H1 (cell line): ENCODE measurements around the gene EFEMP1. TPM values are rescaled to one million over a fixed set of nuclear protein-coding genes. Genes with fewer than 3 reads are reported as not detected.

ENCODE experiments used
- CTCF ChIA-PET: fragments of 300-600 bp; sonication (Branson Sonifier 250); formaldehyde crosslinking; loops from one replicate; lab custom pipeline; 2021; ENCODE audit not compliant: partially characterized antibody; lab: Charles Lee
- POLR2A ChIA-PET: fragments of 300-600 bp; sonication (Branson Sonifier 250); formaldehyde crosslinking; loops from one replicate; lab custom pipeline; 2021; ENCODE audit warnings: inconsistent platforms; ENCODE audit not compliant: partially characterized antibody; lab: Charles Lee
- DNase-seq, 2 experiments: peaks; one replicate each; pipeline versions ENCODE4 v3.0.0 to v3.0.0-alpha.2; 2010 to 2022; ENCODE audit warnings: low spot score in 2 of 2, low read depth in 1 of 2, mixed read lengths in 1 of 2
- FAIRE-seq: peaks from 2 replicates; lab custom pipeline; 2011; peaks lifted over from hg19 to GRCh38; lab: Jason Lieb, UNC
- H2AFZ ChIP-seq: 2 replicates; pipeline ENCODE4 v1.8.1; 2012; ENCODE audit warnings: low read length, inconsistent platforms
- H2AK5ac ChIP-seq: 2 replicates; pipeline ENCODE4 v1.6.1; 2013; ENCODE audit warnings: low read depth, low read length
- H2BK120ac ChIP-seq: replicated peaks from 2 replicates; pipeline ENCODE3; 2013; ENCODE audit warnings: low read depth, low read length, inconsistent platforms
- H2BK12ac ChIP-seq: 2 replicates; pipeline ENCODE4 v1.6.1; 2013; ENCODE audit warnings: low read depth, low read length
- H2BK15ac ChIP-seq: 2 replicates; pipeline ENCODE4 v1.6.1; 2013; ENCODE audit warnings: low read length
- H2BK20ac ChIP-seq: 2 replicates; pipeline ENCODE4 v1.6.1; 2013; ENCODE audit warnings: low read length
- H2BK5ac ChIP-seq: 2 replicates; pipeline ENCODE4 v1.6.1; 2013; ENCODE audit warnings: low read depth, low read length
- H3K14ac ChIP-seq: 2 replicates; pipeline ENCODE4 v1.6.1; 2013; ENCODE audit warnings: inconsistent platforms; ENCODE audit not compliant: insufficient read length
- H3K18ac ChIP-seq: 2 replicates; pipeline ENCODE4 v1.6.1; 2013; ENCODE audit warnings: low read length; ENCODE audit errors: extremely low read depth
- H3K23ac ChIP-seq: 2 replicates; pipeline ENCODE4 v1.6.1; 2013; ENCODE audit warnings: inconsistent platforms; ENCODE audit not compliant: insufficient read length
- H3K23me2 ChIP-seq: 2 replicates; pipeline ENCODE4 v1.6.1; 2013; ENCODE audit warnings: low read depth, low read length
- H3K27ac ChIP-seq: 2 replicates; pipeline ENCODE4 v1.6.1; 2011; ENCODE audit warnings: low read depth, low read length, inconsistent platforms
- H3K27me3 ChIP-seq, 4 experiments: replicated peaks in 1 of 4; 1 replicate in 1 of 4; 2 replicates in 3 of 4; pipeline versions ENCODE4 v1.6.1 to v1.8.1; 2011 to 2013; ENCODE audit warnings: low read length in 3 of 4, mild to moderate bottlenecking in 3 of 4, inconsistent platforms in 2 of 4, mixed read lengths in 2 of 4, moderate library complexity in 1 of 4; ENCODE audit not compliant: control insufficient read depth in 3 of 4, insufficient read depth in 3 of 4; ENCODE audit errors: extremely low read depth in 1 of 4
- H3K36me3 ChIP-seq, 4 experiments: 2 replicates each; pipeline versions ENCODE4 v1.6.1 to v1.8.1; 2011 to 2013; ENCODE audit warnings: mild to moderate bottlenecking in 4 of 4, low read length in 3 of 4, moderate library complexity in 2 of 4, control low read depth in 1 of 4, inconsistent platforms in 1 of 4; ENCODE audit not compliant: insufficient read depth in 4 of 4, control insufficient read depth in 2 of 4
- H3K4ac ChIP-seq: replicated peaks from 2 replicates; pipeline ENCODE3; 2013; ENCODE audit warnings: low read length, low read depth, mixed read lengths, inconsistent platforms; ENCODE audit not compliant: insufficient read length
- H3K4me1 ChIP-seq, 4 experiments: replicated peaks in 1 of 4; 1 replicate in 1 of 4; 2 replicates in 3 of 4; pipeline versions ENCODE4 v1.6.1 to v1.8.1; 2011 to 2013; ENCODE audit warnings: low read length in 3 of 4, inconsistent platforms in 2 of 4, mixed read lengths in 1 of 4; ENCODE audit not compliant: insufficient read depth in 4 of 4, control insufficient read depth in 3 of 4
- H3K4me2 ChIP-seq, 2 experiments: 2 replicates each; pipeline versions ENCODE4 v1.6.1 to v1.8.1; 2011 to 2013; ENCODE audit warnings: low read depth in 2 of 2, low read length in 2 of 2, control low read depth in 1 of 2, inconsistent platforms in 1 of 2, mild to moderate bottlenecking in 1 of 2; ENCODE audit not compliant: insufficient read depth in 1 of 2
- H3K4me3 ChIP-seq, 4 experiments: fragments of 200-600, 300-600 bp in 1 of 4; sonication (generic), shearing (Covaris generic), sonication (Bioruptor Twin) in 1 of 4; 2 replicates each; pipeline versions ENCODE4 v1.5.1 to v1.8.1; 2011 to 2016; ENCODE audit warnings: low read length in 4 of 4, low read depth in 3 of 4, control low read depth in 2 of 4, inconsistent platforms in 2 of 4, mild to moderate bottlenecking in 2 of 4, mixed read lengths in 1 of 4, moderate library complexity in 1 of 4; ENCODE audit not compliant: insufficient read depth in 2 of 4; ENCODE audit errors: extremely low read depth in 1 of 4
- H3K56ac ChIP-seq: replicated peaks from 2 replicates; pipeline ENCODE3; 2013; ENCODE audit warnings: low read depth, mild to moderate bottlenecking, mixed read lengths, low read length, inconsistent platforms; ENCODE audit not compliant: insufficient read length
- H3K79me1 ChIP-seq: 2 replicates; pipeline ENCODE4 v1.6.1; 2013; ENCODE audit warnings: low read depth, low read length, control low read depth
- H3K79me2 ChIP-seq, 2 experiments: 2 replicates each; pipeline versions ENCODE4 v1.6.1 to v1.8.1; 2012 to 2013; ENCODE audit warnings: low read length in 2 of 2, mild to moderate bottlenecking in 2 of 2, inconsistent platforms in 1 of 2; ENCODE audit not compliant: insufficient read depth in 2 of 2, control insufficient read depth in 1 of 2
- H3K9ac ChIP-seq, 4 experiments: replicated peaks in 1 of 4; 1 replicate in 1 of 4; 2 replicates in 3 of 4; pipeline versions ENCODE4 v1.6.1 to v1.8.1; 2011 to 2013; ENCODE audit warnings: low read depth in 3 of 4, low read length in 3 of 4, control low read depth in 2 of 4, mild to moderate bottlenecking in 2 of 4, moderate library complexity in 2 of 4, inconsistent platforms in 1 of 4; ENCODE audit errors: extremely low read depth in 1 of 4
- H3K9me3 ChIP-seq, 2 experiments: 2 replicates each; pipeline versions ENCODE4 v1.6.1 to v1.8.1; 2012 to 2013; ENCODE audit warnings: mild to moderate bottlenecking in 2 of 2, moderate library complexity in 2 of 2, control low read depth in 1 of 2, inconsistent platforms in 1 of 2, low read depth in 1 of 2, low read length in 1 of 2, mixed read lengths in 1 of 2; ENCODE audit not compliant: insufficient read depth in 2 of 2
- H4K20me1 ChIP-seq, 2 experiments: replicated peaks in 1 of 2; 2 replicates each; pipeline versions ENCODE3 to v1.8.1; 2011 to 2013; ENCODE audit warnings: inconsistent platforms in 2 of 2, low read length in 2 of 2, mild to moderate bottlenecking in 1 of 2; ENCODE audit not compliant: insufficient read depth in 2 of 2, control insufficient read depth in 1 of 2
- H4K5ac ChIP-seq: 2 replicates; pipeline ENCODE4 v1.6.1; 2013; ENCODE audit warnings: low read length, low read depth, mixed read lengths, inconsistent platforms; ENCODE audit not compliant: insufficient read length
- H4K8ac ChIP-seq: 2 replicates; pipeline ENCODE4 v1.8.0; 2013; ENCODE audit warnings: mild to moderate bottlenecking, moderate library complexity, low read length, inconsistent platforms; ENCODE audit not compliant: insufficient read depth; ENCODE audit errors: extremely low read depth
- H4K91ac ChIP-seq: replicated peaks from 2 replicates; pipeline ENCODE3; 2013; ENCODE audit warnings: low read length, mixed read lengths, inconsistent platforms; ENCODE audit not compliant: insufficient read length
- RFX5 ChIP-seq: IDR thresholded peaks from 2 replicates; pipeline ENCODE4 v1.6.1; 2011; ENCODE audit warnings: low read depth, low read length, improper control_type of control experiment, borderline replicate concordance
- WGBS, 2 experiments: shearing (Covaris generic) in 1 of 2; methylation state at CpG; one replicate each; pipeline versions ENCODE4 v1.1.6 to v1.1.7; 2013 to 2015; ENCODE audit warnings: low lambda C conversion rate in 2 of 2, mixed read lengths in 2 of 2, inconsistent platforms in 1 of 2, low coverage in 1 of 2, missing lambda C conversion rate in 1 of 2; ENCODE audit not compliant: insufficient replicate concordance in 2 of 2, insufficient coverage in 1 of 2, insufficient read length in 1 of 2; ENCODE audit errors: extremely low coverage in 1 of 2, missing lambda C conversion rate in 1 of 2; 5-methylcytosine and 5-hydroxymethylcytosine counted together
- polyA plus RNA-seq, 7 experiments: library from polyadenylated mRNA; depleted of rRNA in 3 of 7; stranded (reverse) in 5 of 7; unstranded in 2 of 7; fragments of >200 nt in 5 of 7; fragments of 200-250 nt in 2 of 7; gene quantifications; 1 replicate in 5 of 7; 2 replicates in 1 of 7; 4 replicates in 1 of 7; pipeline versions ENCODE4 v1.2.1 to v1.2.3, GENCODE V29; 2011 to 2013; ENCODE audit warnings: missing spikeins in 2 of 7, mixed read lengths in 2 of 7
- total RNA-seq: library from RNA; stranded (reverse); fragmentation: NEBNext Ultra II Directional; extraction: Animal tissue kit (Norgen Biotek cat#: 25700); gene quantifications from 2 replicates; pipeline ENCODE4 v1.2.1, GENCODE V29; 2021

Gene EFEMP1
- total and polyA plus RNA-seq, 2 of the 8 experiments (the other 6 are each of a cell fraction or from before 2014, with no cell fraction given): 15.5 to 19.7 TPM

- H3K4me3 ChIP-seq: no peak overlapping the region
- WGBS, 2 experiments: 89% methylated on average over 2 of the region's 2 CpGs; no CpG with 5 or more reads in 1 of the 2 experiments
- no peak overlapping the region for H3K56ac ChIP-seq
- no peak overlapping the region for H2BK5ac ChIP-seq
- no peak overlapping the region for H2BK120ac ChIP-seq
- no peak overlapping the region for H2BK15ac ChIP-seq
- H3K4me1 ChIP-seq: no peaks in the 10 kb centered on the region
- H3K18ac ChIP-seq: no peak overlapping the region
- H3K27ac ChIP-seq: no peak overlapping the region
- no peak overlapping the region for H3K14ac ChIP-seq
- ChIA-PET POLR2A (no interaction called here), CTCF (no interaction called here)
- H3K4ac ChIP-seq: no peak overlapping the region
- no peak overlapping the region for H2BK20ac ChIP-seq
- no peak for TF ChIP-seq RFX5
- H3K79me2 ChIP-seq: no peaks in the 10 kb centered on the region
- no peak overlapping the region for H4K5ac ChIP-seq
- H3K79me1 ChIP-seq: no peaks in the 10 kb centered on the region
- H3K4me2 ChIP-seq: no peak overlapping the region
- DNase-seq (no peak), FAIRE-seq (no peak)
- no peaks in the 10 kb centered on the region for H4K20me1 ChIP-seq
- no peak overlapping the region for H2BK12ac ChIP-seq
- no peak overlapping the region for H3K23ac ChIP-seq
- H2AFZ ChIP-seq: no peak overlapping the region
- H3K9me3 ChIP-seq: no peaks in the 10 kb centered on the region
- no peak overlapping the region for H4K8ac ChIP-seq
- no peak overlapping the region for H4K91ac ChIP-seq
- no peak overlapping the region for H2AK5ac ChIP-seq
- H3K36me3 ChIP-seq: no peaks in the 10 kb centered on the region
- no peaks in the 10 kb centered on the region for H3K27me3 ChIP-seq
- no peak overlapping the region for H3K9ac ChIP-seq
- H3K23me2 ChIP-seq: no peaks in the 10 kb centered on the region
Observed at GRCh38 chr2:55910077-55910476, 13.5 kb downstream of the EFEMP1 start.
